ENCODE results near the gene ZNF185. TPM values are rescaled to one million over a fixed set of nuclear protein-coding genes. Genes with fewer than 3 reads are reported as not detected.

ZNF185 gene
- total RNA-seq, 1 experiment from 2014 or later, result 15.8 TPM

DNA sequence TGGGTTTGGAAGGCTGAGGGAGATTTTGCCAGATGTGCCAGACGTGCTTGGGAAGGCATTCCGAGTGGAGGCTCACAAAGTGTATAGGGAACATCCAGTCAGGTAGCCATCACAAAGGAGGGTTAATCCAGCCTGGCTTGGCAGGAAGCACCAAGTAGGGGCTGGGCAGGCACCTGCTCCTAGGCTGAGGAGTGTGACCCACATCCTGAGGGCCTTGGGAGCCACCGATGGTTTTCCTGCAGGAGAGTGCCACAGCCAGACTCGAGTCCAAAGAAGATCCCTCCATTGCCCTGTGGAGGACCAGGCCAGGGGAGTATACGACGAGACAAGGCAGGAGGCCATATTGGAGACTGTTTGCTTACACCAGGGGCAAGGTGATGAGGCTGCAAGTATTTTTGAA lies 48.8 kb downstream of the ZNF185 start (continued):
- TF ChIP-seq, protein P1, sequence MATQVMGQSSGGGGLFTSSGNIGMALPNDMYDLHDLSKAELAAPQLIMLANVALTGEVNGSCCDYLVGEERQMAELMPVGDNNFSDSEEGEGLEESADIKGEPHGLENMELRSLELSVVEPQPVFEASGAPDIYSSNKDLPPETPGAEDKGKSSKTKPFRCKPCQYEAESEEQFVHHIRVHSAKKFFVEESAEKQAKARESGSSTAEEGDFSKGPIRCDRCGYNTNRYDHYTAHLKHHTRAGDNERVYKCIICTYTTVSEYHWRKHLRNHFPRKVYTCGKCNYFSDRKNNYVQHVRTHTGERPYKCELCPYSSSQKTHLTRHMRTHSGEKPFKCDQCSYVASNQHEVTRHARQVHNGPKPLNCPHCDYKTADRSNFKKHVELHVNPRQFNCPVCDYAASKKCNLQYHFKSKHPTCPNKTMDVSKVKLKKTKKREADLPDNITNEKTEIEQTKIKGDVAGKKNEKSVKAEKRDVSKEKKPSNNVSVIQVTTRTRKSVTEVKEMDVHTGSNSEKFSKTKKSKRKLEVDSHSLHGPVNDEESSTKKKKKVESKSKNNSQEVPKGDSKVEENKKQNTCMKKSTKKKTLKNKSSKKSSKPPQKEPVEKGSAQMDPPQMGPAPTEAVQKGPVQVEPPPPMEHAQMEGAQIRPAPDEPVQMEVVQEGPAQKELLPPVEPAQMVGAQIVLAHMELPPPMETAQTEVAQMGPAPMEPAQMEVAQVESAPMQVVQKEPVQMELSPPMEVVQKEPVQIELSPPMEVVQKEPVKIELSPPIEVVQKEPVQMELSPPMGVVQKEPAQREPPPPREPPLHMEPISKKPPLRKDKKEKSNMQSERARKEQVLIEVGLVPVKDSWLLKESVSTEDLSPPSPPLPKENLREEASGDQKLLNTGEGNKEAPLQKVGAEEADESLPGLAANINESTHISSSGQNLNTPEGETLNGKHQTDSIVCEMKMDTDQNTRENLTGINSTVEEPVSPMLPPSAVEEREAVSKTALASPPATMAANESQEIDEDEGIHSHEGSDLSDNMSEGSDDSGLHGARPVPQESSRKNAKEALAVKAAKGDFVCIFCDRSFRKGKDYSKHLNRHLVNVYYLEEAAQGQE (IDR thresholded peaks at IDR 0.05; ENCODE audit: low read depth), result no peak
- TF ChIP-seq TCF7L2 (IDR thresholded peaks at IDR 0.05; ENCODE audit: borderline replicate concordance, extremely low read depth, insufficient read depth, insufficient read length), result no peak
- TF ChIP-seq, protein P2, sequence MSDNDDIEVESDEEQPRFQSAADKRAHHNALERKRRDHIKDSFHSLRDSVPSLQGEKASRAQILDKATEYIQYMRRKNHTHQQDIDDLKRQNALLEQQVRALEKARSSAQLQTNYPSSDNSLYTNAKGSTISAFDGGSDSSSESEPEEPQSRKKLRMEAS (IDR thresholded peaks at IDR 0.05), result no peak

Other genes starting within 250 kb of the ZNF185 start
- gene MAGEA3, start 199.3 kb upstream of the ZNF185 start, total RNA-seq (2021; ENCODE audit: unreplicated experiment), result 92.7 TPM
- gene CSAG2, start 188.8 kb upstream of the ZNF185 start, total RNA-seq (2021; ENCODE audit: unreplicated experiment), result not detected
- 21.8 TPM for gene MAGEA2B, start 183.4 kb upstream of the ZNF185 start, total RNA-seq (2021; ENCODE audit: unreplicated experiment)
- gene CSAG1, start 164.3 kb upstream of the ZNF185 start, total RNA-seq (2021; ENCODE audit: unreplicated experiment), result 1.2 TPM
- gene MAGEA12, start 164.3 kb upstream of the ZNF185 start, total RNA-seq (2021; ENCODE audit: unreplicated experiment), result not detected
- gene MAGEA2, start 144.2 kb upstream of the ZNF185 start, total RNA-seq (2021; ENCODE audit: unreplicated experiment), result 48.1 TPM
- gene CSAG3, start 138.8 kb upstream of the ZNF185 start, total RNA-seq (2021; ENCODE audit: unreplicated experiment), result 44.1 TPM
- gene MAGEA6, start 128.4 kb upstream of the ZNF185 start, total RNA-seq (2021; ENCODE audit: unreplicated experiment), result 0.57 TPM
- 20.9 TPM for gene CETN2, start 67.3 kb upstream of the ZNF185 start, total RNA-seq (2021; ENCODE audit: unreplicated experiment)
- gene NSDHL, start 67.0 kb upstream of the ZNF185 start, total RNA-seq (2021; ENCODE audit: unreplicated experiment), result 22.1 TPM
- not detected for gene PNMA5, start 96.0 kb downstream of the ZNF185 start, total RNA-seq (2021; ENCODE audit: unreplicated experiment)
- not detected for gene PNMA3, start 158.4 kb downstream of the ZNF185 start, total RNA-seq (2021; ENCODE audit: unreplicated experiment)
- not detected for gene PNMA6A, start 174.4 kb downstream of the ZNF185 start, total RNA-seq (2021; ENCODE audit: unreplicated experiment)

All from HCT116 (cell line).